Measurements from ENCODE around the gene ALKBH7. TPM values are rescaled to one million over a fixed set of nuclear protein-coding genes. Genes with fewer than 3 reads are reported as not detected.
"Not testable (repeated sequence)": the region's sequence is repeated elsewhere in the genome, so short reads cannot be mapped to it uniquely, and the experiment has no call there.

ALKBH7 gene
- total RNA-seq, 1 experiment from 2014 or later: 95.7 TPM

- H2AFZ ChIP-seq (ENCODE audit: low read length); H3K9me2 ChIP-seq (replicated peaks; ENCODE audit: insufficient read depth, low read length); H3K27me3 ChIP-seq (ENCODE audit: low read length); H3K79me2 ChIP-seq (ENCODE audit: low read length); H4K20me1 ChIP-seq (ENCODE audit: insufficient read depth, low read depth, low read length); H3K27ac ChIP-seq (ENCODE audit: low read length); H3K9ac ChIP-seq (ENCODE audit: low read length); H3K36me3 ChIP-seq (ENCODE audit: insufficient read depth, low read length); H3K9me3 ChIP-seq (ENCODE audit: low read length); H3K4me2 ChIP-seq (ENCODE audit: low read depth, low read length, poor library complexity, severe bottlenecking); H3K4me3 ChIP-seq (ENCODE audit: low read length); H3K4me1 ChIP-seq (ENCODE audit: low read length): not testable (repeated sequence)
- DNase-seq: peak; percentile 41
Observed at GRCh38 chr19:6400062-6400944, 27.7 kb downstream of the ALKBH7 start.

GRCh38 chr19:6402058-6402457, 29.5 kb downstream of the ALKBH7 start:
- no peak overlapping the region for H2AFZ ChIP-seq (ENCODE audit: low read length)
- DNase-seq: peak; percentile 20
- H3K4me1 ChIP-seq (ENCODE audit: low read length): no peaks in the 10 kb centered on the region
- H3K9ac ChIP-seq (ENCODE audit: low read length): no peak overlapping the region
- H3K9me2 ChIP-seq (replicated peaks; ENCODE audit: insufficient read depth, low read length): no peaks in the 10 kb centered on the region
- no peaks in the 10 kb centered on the region for H3K36me3 ChIP-seq (ENCODE audit: insufficient read depth, low read length)
- no peak overlapping the region for H3K27ac ChIP-seq (ENCODE audit: low read length)
- no peak overlapping the region for H3K4me3 ChIP-seq (ENCODE audit: low read length)
- H4K20me1 ChIP-seq (ENCODE audit: insufficient read depth, low read depth, low read length): no peaks in the 10 kb centered on the region
- no peaks in the 10 kb centered on the region for H3K27me3 ChIP-seq (ENCODE audit: low read length)
- H3K79me2 ChIP-seq (ENCODE audit: low read length): no peaks in the 10 kb centered on the region
- no peak overlapping the region for H3K4me2 ChIP-seq (ENCODE audit: low read depth, low read length, poor library complexity, severe bottlenecking)
- H3K9me3 ChIP-seq (ENCODE audit: low read length): no peaks in the 10 kb centered on the region

- H3K4me3 ChIP-seq (ENCODE audit: low read length): no peak overlapping the region
- H3K4me1 ChIP-seq (ENCODE audit: low read length): no peaks in the 10 kb centered on the region
- no peaks in the 10 kb centered on the region for H3K36me3 ChIP-seq (ENCODE audit: insufficient read depth, low read length)
- peak; percentile 9 for DNase-seq
- no peaks in the 10 kb centered on the region for H3K79me2 ChIP-seq (ENCODE audit: low read length)
- H3K4me2 ChIP-seq (ENCODE audit: low read depth, low read length, poor library complexity, severe bottlenecking): no peak overlapping the region
- H3K27ac ChIP-seq (ENCODE audit: low read length): no peak overlapping the region
- no peaks in the 10 kb centered on the region for H3K9me3 ChIP-seq (ENCODE audit: low read length)
- H3K9ac ChIP-seq (ENCODE audit: low read length): no peak overlapping the region
- H4K20me1 ChIP-seq (ENCODE audit: insufficient read depth, low read depth, low read length): no peaks in the 10 kb centered on the region
- no peaks in the 10 kb centered on the region for H3K9me2 ChIP-seq (replicated peaks; ENCODE audit: insufficient read depth, low read length)
- no peak overlapping the region for H2AFZ ChIP-seq (ENCODE audit: low read length)
- H3K27me3 ChIP-seq (ENCODE audit: low read length): no peaks in the 10 kb centered on the region
Observed at GRCh38 chr19:6402837-6403608, 30.4 kb downstream of the ALKBH7 start.

- H3K36me3 ChIP-seq (ENCODE audit: insufficient read depth, low read length): no peaks in the 10 kb centered on the region
- no peaks in the 10 kb centered on the region for H3K9me3 ChIP-seq (ENCODE audit: low read length)
- H3K27ac ChIP-seq (ENCODE audit: low read length): no peak overlapping the region
- H4K20me1 ChIP-seq (ENCODE audit: insufficient read depth, low read depth, low read length): no peaks in the 10 kb centered on the region
- no peaks in the 10 kb centered on the region for H3K79me2 ChIP-seq (ENCODE audit: low read length)
- DNase-seq: peak; percentile 6
- no peaks in the 10 kb centered on the region for H3K9me2 ChIP-seq (replicated peaks; ENCODE audit: insufficient read depth, low read length)
- H3K9ac ChIP-seq (ENCODE audit: low read length): no peak overlapping the region
- no peak overlapping the region for H3K4me3 ChIP-seq (ENCODE audit: low read length)
- no peaks in the 10 kb centered on the region for H3K27me3 ChIP-seq (ENCODE audit: low read length)
- no peak overlapping the region for H2AFZ ChIP-seq (ENCODE audit: low read length)
- H3K4me1 ChIP-seq (ENCODE audit: low read length): no peaks in the 10 kb centered on the region
- H3K4me2 ChIP-seq (ENCODE audit: low read depth, low read length, poor library complexity, severe bottlenecking): no peak overlapping the region
Observed at GRCh38 chr19:6406401-6406800, 33.8 kb downstream of the ALKBH7 start.

- Histone ChIP-seq H4K20me1 (ENCODE audit: insufficient read depth, low read depth, low read length) (0 out of 2 replicates have a peak, but pooled peaks cover 4% of the 10 kb centered on the region), H3K36me3 (ENCODE audit: insufficient read depth, low read length) (no peaks in the 10 kb centered on the region), H3K4me1 (ENCODE audit: low read length) (no peaks in the 10 kb centered on the region), H3K27ac (ENCODE audit: low read length) (no peak overlapping the region), H3K4me2 (ENCODE audit: low read depth, low read length, poor library complexity, severe bottlenecking) (no peak overlapping the region), H2AFZ (ENCODE audit: low read length) (no peak overlapping the region), H3K9ac (ENCODE audit: low read length) (no peak overlapping the region), H3K9me2 (replicated peaks; ENCODE audit: insufficient read depth, low read length) (no peaks in the 10 kb centered on the region), H3K9me3 (ENCODE audit: low read length) (no peaks in the 10 kb centered on the region), H3K4me3 (ENCODE audit: low read length) (no peak overlapping the region), H3K27me3 (ENCODE audit: low read length) (no peaks in the 10 kb centered on the region), H3K79me2 (ENCODE audit: low read length) (no peaks in the 10 kb centered on the region)
- no peak for DNase-seq
Observed at GRCh38 chr19:6409346-6409745, 36.8 kb downstream of the ALKBH7 start.

- Histone ChIP-seq H3K9ac (ENCODE audit: low read length) (no peak overlapping the region), H3K36me3 (ENCODE audit: insufficient read depth, low read length) (no peaks in the 10 kb centered on the region; the same call in 1 of the 2 replicates), H3K27me3 (ENCODE audit: low read length) (no peaks in the 10 kb centered on the region), H3K27ac (ENCODE audit: low read length) (no peak overlapping the region), H3K4me2 (ENCODE audit: low read depth, low read length, poor library complexity, severe bottlenecking) (no peak overlapping the region), H3K4me3 (ENCODE audit: low read length) (no peak overlapping the region), H3K9me2 (replicated peaks; ENCODE audit: insufficient read depth, low read length) (no peaks in the 10 kb centered on the region), H3K79me2 (ENCODE audit: low read length) (no peaks in the 10 kb centered on the region), H3K9me3 (ENCODE audit: low read length) (no peaks in the 10 kb centered on the region), H3K4me1 (ENCODE audit: low read length) (no peaks in the 10 kb centered on the region), H4K20me1 (ENCODE audit: insufficient read depth, low read depth, low read length) (0 out of 2 replicates have a peak, but pooled peaks cover 8% of the 10 kb centered on the region), H2AFZ (ENCODE audit: low read length) (no peak overlapping the region)
- DNase-seq: peak; percentile 40
Observed at GRCh38 chr19:6412061-6412446, 39.5 kb downstream of the ALKBH7 start.

GRCh38 chr19:6412447-6413091, 40.0 kb downstream of the ALKBH7 start:
- H3K27ac ChIP-seq (ENCODE audit: low read length): no peak overlapping the region
- H3K79me2 ChIP-seq (ENCODE audit: low read length): no peaks in the 10 kb centered on the region
- H3K36me3 ChIP-seq (ENCODE audit: insufficient read depth, low read length): no peaks in the 10 kb centered on the region; the same call in 1 of the 2 replicates
- no peak overlapping the region for H3K4me2 ChIP-seq (ENCODE audit: low read depth, low read length, poor library complexity, severe bottlenecking)
- H3K27me3 ChIP-seq (ENCODE audit: low read length): no peaks in the 10 kb centered on the region
- H3K9me2 ChIP-seq (replicated peaks; ENCODE audit: insufficient read depth, low read length): no peaks in the 10 kb centered on the region
- H3K9me3 ChIP-seq (ENCODE audit: low read length): no peaks in the 10 kb centered on the region
- H3K9ac ChIP-seq (ENCODE audit: low read length): no peak overlapping the region
- H2AFZ ChIP-seq (ENCODE audit: low read length): no peak overlapping the region
- H3K4me1 ChIP-seq (ENCODE audit: low read length): no peaks in the 10 kb centered on the region
- no peak overlapping the region for H3K4me3 ChIP-seq (ENCODE audit: low read length)
- H4K20me1 ChIP-seq (ENCODE audit: insufficient read depth, low read depth, low read length): 0 out of 2 replicates have a peak, but pooled peaks cover 10% of the 10 kb centered on the region
- peak; percentile 85 for DNase-seq

- Histone ChIP-seq H3K36me3 (ENCODE audit: insufficient read depth, low read length) (peaks cover 2% of the 10 kb centered on the region), H3K4me3 (ENCODE audit: low read length) (no peak overlapping the region), H3K27me3 (ENCODE audit: low read length) (no peaks in the 10 kb centered on the region), H4K20me1 (ENCODE audit: insufficient read depth, low read depth, low read length) (peaks cover 14% of the 10 kb centered on the region; the same call in 1 of the 2 replicates), H3K79me2 (ENCODE audit: low read length) (no peaks in the 10 kb centered on the region), H3K9me3 (ENCODE audit: low read length) (no peaks in the 10 kb centered on the region), H3K4me1 (ENCODE audit: low read length) (no peaks in the 10 kb centered on the region), H3K27ac (ENCODE audit: low read length) (no peak overlapping the region), H3K9ac (ENCODE audit: low read length) (no peak overlapping the region), H3K4me2 (ENCODE audit: low read depth, low read length, poor library complexity, severe bottlenecking) (no peak overlapping the region), H2AFZ (ENCODE audit: low read length) (no peak overlapping the region), H3K9me2 (replicated peaks; ENCODE audit: insufficient read depth, low read length) (no peaks in the 10 kb centered on the region)
- DNase-seq: peak; percentile 38
Observed at GRCh38 chr19:6413291-6413690, 40.7 kb downstream of the ALKBH7 start.
